HG03565 (cell line): ENCODE results near the gene SETD9.

Experiments
- ATAC-seq: cut with Tn5 transposase; IDR thresholded peaks from one replicate; pipeline ENCODE4 v1.9.1; 2021; ENCODE audit warnings: mild to moderate bottlenecking, moderate library complexity; ENCODE audit not compliant: unreplicated experiment

The SETD9 gene

GRCh38 chr5:56922922-56923321 lies 13.5 kb downstream of the SETD9 start:
- ATAC-seq: no peak

- ATAC-seq: no peak
Measured at GRCh38 chr5:56934325-56934724, 24.9 kb downstream of the SETD9 start.

- no peak for ATAC-seq
Measured at GRCh38 chr5:56938858-56939257, 29.5 kb downstream of the SETD9 start.

- ATAC-seq: no peak
Measured at GRCh38 chr5:56941981-56942380, 32.6 kb downstream of the SETD9 start.

GRCh38 chr5:56947052-56947451 lies 37.7 kb downstream of the SETD9 start:
- ATAC-seq: no peak

- peak; percentile 35 for ATAC-seq
Measured at GRCh38 chr5:56950626-56951125, 41.3 kb downstream of the SETD9 start.

GRCh38 chr5:56951126-56951945 lies 41.9 kb downstream of the SETD9 start:
- ATAC-seq: peak; percentile 29

GRCh38 chr5:56951946-56952691 lies 42.7 kb downstream of the SETD9 start, which contains the start of gene MIER3:
Gene MIER3, minus strand, starts transcription at chr5:56952123. Its CDS starts 21 bp downstream, at chr5:56952102.
- ATAC-seq: peak; percentile 88

GRCh38 chr5:56954262-56954661 lies 44.9 kb downstream of the SETD9 start:
- ATAC-seq: no peak

GRCh38 chr5:56958595-56958994 lies 49.2 kb downstream of the SETD9 start:
- ATAC-seq: no peak

GRCh38 chr5:56959326-56959725 lies 49.9 kb downstream of the SETD9 start:
- ATAC-seq: no peak

- no peak for ATAC-seq
Measured at GRCh38 chr5:56961746-56962145, 52.4 kb downstream of the SETD9 start.

GRCh38 chr5:56962286-56962685 lies 52.9 kb downstream of the SETD9 start:
- ATAC-seq: no peak

GRCh38 chr5:56963246-56963645 lies 53.9 kb downstream of the SETD9 start:
- no peak for ATAC-seq

GRCh38 chr5:56964173-56964572 lies 54.8 kb downstream of the SETD9 start:
- no peak for ATAC-seq
